ENCODE results near the gene SRRM2. TPM values are rescaled to one million over a fixed set of nuclear protein-coding genes. Genes with fewer than 3 reads are reported as not detected.
"Not testable (repeated sequence)": the region's sequence is repeated elsewhere in the genome, so short reads cannot be mapped to it uniquely, and the experiment has no call there.

SRRM2 gene
- total RNA-seq, 1 experiment from 2014 or later, result 49.1 TPM

GRCh38 chr16:2720064-2720457 is 32.4 kb upstream of the SRRM2 start, which contains the start of gene PRSS27:
PRSS27 (minus strand) TSS chr16:2720224; CDS start chr16:2720160, 64 bp downstream.
- Histone ChIP-seq H3K27ac (peak within 1 kb of the TSS; percentile 49), H3K27me3 (replicated peaks) (peaks cover 16% of the 10 kb centered on the region), H3K36me3 (no peaks in the 10 kb centered on the region), H3K4me1 (replicated peaks) (peaks cover 19% of the 10 kb centered on the region), H3K9me3 (replicated peaks) (no peaks in the 10 kb centered on the region), H3K4me3 (peak within 1 kb of the TSS; percentile 53)
- no peak for DNase-seq (ENCODE audit: low read depth in 1 of 2, low spot score in 2 of 2)

GRCh38 chr16:2720719-2721633 is 31.5 kb upstream of the SRRM2 start:
- no peaks in the 10 kb centered on the region for H3K36me3 ChIP-seq
- H3K9me3 ChIP-seq (replicated peaks), result no peaks in the 10 kb centered on the region
- peak overlapping the region; percentile 49 for H3K27ac ChIP-seq
- DNase-seq (ENCODE audit: low read depth in 1 of 2, low spot score in 2 of 2), result peak; percentile 78 to 91
- peak overlapping the region; percentile 53 for H3K4me3 ChIP-seq
- peaks cover 15% of the 10 kb centered on the region; the same call in 1 of the 2 replicates for H3K4me1 ChIP-seq (replicated peaks)
- peaks cover 16% of the 10 kb centered on the region for H3K27me3 ChIP-seq (replicated peaks)

GRCh38 chr16:2721634-2722173 is 30.7 kb upstream of the SRRM2 start:
- peaks cover 15% of the 10 kb centered on the region for H3K27me3 ChIP-seq (replicated peaks)
- DNase-seq (ENCODE audit: low read depth in 1 of 2, low spot score in 2 of 2); H3K36me3 ChIP-seq; H3K27ac ChIP-seq; H3K9me3 ChIP-seq (replicated peaks): not testable (repeated sequence)
- peak overlapping the region; percentile 53 for H3K4me3 ChIP-seq
- peaks cover 15% of the 10 kb centered on the region; the same call in 1 of the 2 replicates for H3K4me1 ChIP-seq (replicated peaks)

DNA sequence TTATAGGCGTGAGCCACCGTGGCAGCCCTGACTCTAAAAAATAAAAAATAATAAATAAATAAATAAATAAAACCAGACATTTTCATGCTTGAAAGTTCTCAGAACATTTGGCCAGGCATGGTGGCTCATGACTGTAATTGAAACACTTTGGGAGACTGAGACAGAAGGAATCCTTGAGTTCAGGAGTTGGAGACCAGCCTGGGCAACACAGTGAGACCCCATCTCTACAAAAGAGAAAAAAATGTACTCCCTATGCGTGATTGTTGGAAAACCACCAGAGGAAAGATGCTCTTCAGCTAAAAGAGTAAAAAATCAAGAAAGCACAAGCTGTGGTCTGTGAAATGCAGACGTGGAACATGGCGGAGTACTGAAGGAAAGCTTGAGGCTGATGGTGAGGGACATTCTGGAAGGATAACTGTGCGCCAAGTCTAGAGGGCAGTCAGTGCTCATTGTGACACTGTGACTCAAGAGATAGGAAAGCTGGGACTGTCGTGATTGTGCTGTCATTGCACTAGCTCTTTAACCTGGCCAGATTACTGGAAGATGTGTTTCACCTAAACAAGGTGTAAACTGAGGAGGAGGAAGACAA is 28.3 kb upstream of the SRRM2 start:
- H3K27ac ChIP-seq, result no peak overlapping the region
- DNase-seq (ENCODE audit: low read depth in 1 of 2, low spot score in 2 of 2), result no peak
- no peak overlapping the region for H3K4me3 ChIP-seq
- no peaks in the 10 kb centered on the region for H3K9me3 ChIP-seq (replicated peaks)
- no peaks in the 10 kb centered on the region for H3K36me3 ChIP-seq
- peaks cover 15% of the 10 kb centered on the region for H3K27me3 ChIP-seq (replicated peaks)
- peaks cover 15% of the 10 kb centered on the region; the same call in 1 of the 2 replicates for H3K4me1 ChIP-seq (replicated peaks)

DNA sequence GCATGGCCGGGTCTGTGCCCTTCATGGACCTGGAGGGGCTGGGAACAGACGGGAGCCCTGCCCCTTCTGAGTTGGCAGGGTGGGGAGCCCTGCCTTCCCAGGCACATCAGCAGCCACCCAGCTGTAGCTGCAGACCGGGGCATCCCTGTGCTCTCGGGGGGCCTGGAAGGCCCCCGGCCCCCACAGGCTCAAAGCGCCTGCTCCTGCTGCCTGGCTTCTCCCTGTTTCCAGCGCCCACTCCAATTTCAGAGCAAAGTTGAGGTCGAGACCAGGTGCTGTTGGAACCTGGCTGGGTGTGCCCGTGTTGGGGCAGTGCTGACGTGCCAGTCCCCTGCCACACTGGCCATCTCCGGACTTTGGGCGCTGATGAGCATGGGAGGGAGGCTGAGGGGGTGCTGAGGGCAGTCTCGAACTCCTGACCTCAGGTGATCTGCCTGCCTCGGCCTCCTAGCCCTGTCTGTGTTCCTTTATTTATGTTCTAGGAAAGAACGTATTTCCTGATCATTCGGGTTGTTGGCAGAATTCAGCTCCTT is 27.6 kb upstream of the SRRM2 start:
- peaks cover 15% of the 10 kb centered on the region; the same call in 1 of the 2 replicates for H3K4me1 ChIP-seq (replicated peaks)
- H3K27me3 ChIP-seq (replicated peaks), result peaks cover 15% of the 10 kb centered on the region
- no peak overlapping the region for H3K4me3 ChIP-seq
- no peak overlapping the region for H3K27ac ChIP-seq
- H3K9me3 ChIP-seq (replicated peaks), result no peaks in the 10 kb centered on the region
- no peak for DNase-seq (ENCODE audit: low read depth in 1 of 2, low spot score in 2 of 2)
- H3K36me3 ChIP-seq, result no peaks in the 10 kb centered on the region

- Histone ChIP-seq H3K9me3 (replicated peaks) (no peaks in the 10 kb centered on the region), H3K27me3 (replicated peaks) (peaks cover 23% of the 10 kb centered on the region), H3K4me1 (replicated peaks) (peaks cover 7% of the 10 kb centered on the region; the same call in 1 of the 2 replicates), H3K27ac (no peak overlapping the region), H3K36me3 (no peaks in the 10 kb centered on the region), H3K4me3 (no peak overlapping the region)
- DNase-seq (ENCODE audit: low read depth in 1 of 2, low spot score in 2 of 2), result no peak
These were observed 25.5 kb upstream of the SRRM2 start for GRCh38 chr16:2726923-2727322.

GRCh38 chr16:2728034-2728433 is 24.4 kb upstream of the SRRM2 start:
- peaks cover 3% of the 10 kb centered on the region; the same call in 1 of the 2 replicates for H3K4me1 ChIP-seq (replicated peaks)
- no peaks in the 10 kb centered on the region for H3K36me3 ChIP-seq
- no peak for DNase-seq (ENCODE audit: low read depth in 1 of 2, low spot score in 2 of 2)
- no peak overlapping the region for H3K27ac ChIP-seq
- no peak overlapping the region for H3K4me3 ChIP-seq
- no peaks in the 10 kb centered on the region for H3K9me3 ChIP-seq (replicated peaks)
- H3K27me3 ChIP-seq (replicated peaks), result peaks cover 23% of the 10 kb centered on the region

DNA sequence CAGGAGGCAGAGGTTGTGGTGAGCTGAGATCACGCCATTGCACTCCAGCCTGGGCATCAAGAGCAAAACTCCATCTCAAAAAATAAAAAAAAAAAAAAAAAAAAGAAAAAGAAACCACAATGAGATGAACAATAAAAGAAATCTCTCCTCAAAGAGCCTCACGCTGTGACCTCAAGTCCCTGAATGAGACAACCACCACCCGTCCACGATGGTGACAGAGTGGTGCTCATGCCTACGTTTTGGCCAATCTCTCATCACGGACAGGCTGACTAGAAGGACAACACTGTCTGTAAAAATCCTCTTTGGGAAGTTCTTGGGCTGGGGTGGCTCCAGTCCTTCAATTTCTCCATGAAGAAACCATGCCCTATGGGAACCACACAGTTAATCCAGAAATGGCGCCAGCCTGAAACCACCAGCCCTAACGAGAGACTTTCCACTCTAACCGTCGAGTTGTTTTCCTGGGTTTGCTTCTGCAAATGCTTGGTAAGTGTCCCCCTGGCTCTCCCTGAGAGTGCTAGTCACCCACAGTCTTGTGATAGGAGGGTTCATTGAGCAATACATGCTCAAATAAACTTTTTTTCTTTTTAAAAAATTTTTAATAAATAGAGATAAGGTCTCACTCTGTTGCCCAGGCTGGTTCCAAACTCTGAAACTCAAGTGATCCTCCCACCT is 17.5 kb upstream of the SRRM2 start:
- no peak overlapping the region for H3K27ac ChIP-seq
- no peak for DNase-seq (ENCODE audit: low read depth in 1 of 2, low spot score in 2 of 2)
- peaks cover 12% of the 10 kb centered on the region for H3K27me3 ChIP-seq (replicated peaks)
- no peaks in the 10 kb centered on the region for H3K4me1 ChIP-seq (replicated peaks)
- H3K36me3 ChIP-seq, result no peaks in the 10 kb centered on the region
- no peak overlapping the region for H3K4me3 ChIP-seq
- H3K9me3 ChIP-seq (replicated peaks), result no peaks in the 10 kb centered on the region

- Histone ChIP-seq H3K27ac (no peak overlapping the region), H3K27me3 (replicated peaks) (peaks cover 5% of the 10 kb centered on the region), H3K9me3 (replicated peaks) (no peaks in the 10 kb centered on the region), H3K4me3 (no peak overlapping the region), H3K4me1 (replicated peaks) (no peaks in the 10 kb centered on the region), H3K36me3 (no peaks in the 10 kb centered on the region)
- no peak for DNase-seq (ENCODE audit: low read depth in 1 of 2, low spot score in 2 of 2)
These were observed 15.8 kb upstream of the SRRM2 start for GRCh38 chr16:2736476-2737237.

- no peak for DNase-seq (ENCODE audit: low read depth in 1 of 2, low spot score in 2 of 2)
These were observed 15.2 kb upstream of the SRRM2 start for GRCh38 chr16:2737238-2737605.

DNA sequence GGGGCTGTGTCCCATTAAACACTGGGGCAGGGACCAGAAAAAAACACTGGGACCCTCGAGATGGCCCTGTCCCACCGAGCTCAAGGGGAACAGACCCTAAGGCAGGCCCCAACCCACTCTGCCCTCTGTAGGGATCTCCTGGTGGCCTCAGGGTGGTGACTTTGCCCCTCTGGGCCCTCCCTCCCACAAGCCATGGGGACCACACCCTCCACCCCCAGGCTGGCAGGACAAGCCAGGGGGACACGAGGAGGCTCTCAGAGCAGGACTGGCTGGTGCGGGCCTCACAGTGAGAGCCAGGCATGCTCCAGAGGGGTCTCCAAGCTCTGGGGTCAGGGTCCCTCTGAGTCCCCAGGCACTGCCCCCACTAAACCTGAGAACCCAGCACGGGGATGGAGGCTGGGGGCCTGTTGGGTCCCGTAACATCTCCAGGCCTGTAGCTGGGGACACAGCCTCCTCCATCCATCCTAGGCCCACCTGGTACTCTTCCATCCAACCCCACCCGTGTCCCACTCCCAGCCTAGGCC is 14.5 kb upstream of the SRRM2 start:
- H3K36me3 ChIP-seq, result no peaks in the 10 kb centered on the region
- DNase-seq (ENCODE audit: low read depth in 1 of 2, low spot score in 2 of 2), result no peak
- H3K27ac ChIP-seq, result no peak overlapping the region
- no peak overlapping the region for H3K4me3 ChIP-seq
- peaks cover 4% of the 10 kb centered on the region; the same call in 1 of the 2 replicates for H3K27me3 ChIP-seq (replicated peaks)
- no peaks in the 10 kb centered on the region for H3K9me3 ChIP-seq (replicated peaks)
- no peaks in the 10 kb centered on the region for H3K4me1 ChIP-seq (replicated peaks)

More at GRCh38 chr16:2737238-2737605, 15.2 kb upstream of the SRRM2 start:
- Histone ChIP-seq H3K4me3 (no peak overlapping the region), H3K36me3 (no peaks in the 10 kb centered on the region), H3K27ac (no peak overlapping the region), H3K27me3 (replicated peaks) (peaks cover 4% of the 10 kb centered on the region; the same call in 1 of the 2 replicates), H3K9me3 (replicated peaks) (no peaks in the 10 kb centered on the region), H3K4me1 (replicated peaks) (no peaks in the 10 kb centered on the region)

DNA sequence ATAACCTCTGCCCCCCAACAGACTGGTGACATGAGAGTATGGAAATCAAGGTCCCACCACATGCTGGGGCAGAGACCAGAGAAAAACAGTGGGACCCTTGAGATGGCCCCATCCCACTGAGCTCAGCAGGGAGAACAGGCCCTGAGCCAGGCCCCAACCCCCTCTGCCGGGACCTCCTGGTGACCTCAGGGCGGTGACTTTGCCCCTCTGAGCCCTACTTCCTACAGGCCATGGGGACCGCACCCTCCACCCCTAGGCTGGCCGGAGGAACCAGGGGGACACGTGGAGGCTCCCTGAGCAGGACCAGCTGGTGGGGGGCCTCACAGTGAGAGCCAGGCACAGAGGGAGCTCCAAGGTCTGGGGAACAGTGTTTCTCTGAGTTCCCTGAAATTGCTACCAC is 13.8 kb upstream of the SRRM2 start:
- H3K36me3 ChIP-seq, result no peaks in the 10 kb centered on the region
- no peak overlapping the region for H3K4me3 ChIP-seq
- H3K4me1 ChIP-seq (replicated peaks), result no peaks in the 10 kb centered on the region
- H3K27ac ChIP-seq, result no peak overlapping the region
- H3K27me3 ChIP-seq (replicated peaks), result no peaks in the 10 kb centered on the region; the same call in 1 of the 2 replicates
- DNase-seq (ENCODE audit: low read depth in 1 of 2, low spot score in 2 of 2), result no peak
- no peaks in the 10 kb centered on the region for H3K9me3 ChIP-seq (replicated peaks)
